HG02798 (cell line): Measurements from ENCODE around the gene ABHD16A.

Experiments used
- ATAC-seq: cut with Tn5 transposase; IDR thresholded peaks from one replicate; pipeline ENCODE4 v1.9.1; 2021; ENCODE audit warnings: mild to moderate bottlenecking; ENCODE audit not compliant: unreplicated experiment, poor library complexity

Gene ABHD16A

GRCh38 chr6:31702819-31703716, at the start of gene ABHD16A:
Gene ABHD16A (minus strand): TSS chr6:31703324. CDS start chr6:31703281, 43 bp downstream.
- ATAC-seq: peak; percentile 93

GRCh38 chr6:31752739-31753319, 49.7 kb upstream of the ABHD16A start:
- no peak for ATAC-seq

GRCh38 chr6:31750411-31751022, 47.4 kb upstream of the ABHD16A start:
- ATAC-seq: no peak

GRCh38 chr6:31749301-31750036, 46.3 kb upstream of the ABHD16A start:
- no peak for ATAC-seq

- ATAC-seq: no peak
These were observed 41.3 kb upstream of the ABHD16A start for GRCh38 chr6:31744422-31744821.

- no peak for ATAC-seq
These were observed 39.8 kb upstream of the ABHD16A start for GRCh38 chr6:31742894-31743293.

- ATAC-seq: no peak
These were observed 38.7 kb upstream of the ABHD16A start for GRCh38 chr6:31741815-31742214.

- peak; percentile 0 for ATAC-seq
These were observed 37.5 kb upstream of the ABHD16A start for GRCh38 chr6:31740397-31741223.

GRCh38 chr6:31739639-31740396, 36.7 kb upstream of the ABHD16A start, which contains the start of gene MSH5:
Gene MSH5 (plus strand): TSS chr6:31740005. CDS start chr6:31740467, 462 bp downstream.
- ATAC-seq: peak; percentile 88

- ATAC-seq: peak; percentile 22
These were observed 35.2 kb upstream of the ABHD16A start for GRCh38 chr6:31737991-31738979.

GRCh38 chr6:31737315-31737990, 34.3 kb upstream of the ABHD16A start:
- ATAC-seq: no peak

- ATAC-seq: no peak
These were observed 33.7 kb upstream of the ABHD16A start for GRCh38 chr6:31736768-31737314.

- no peak for ATAC-seq
These were observed 33.1 kb upstream of the ABHD16A start, which contains the start of gene CLIC1 for GRCh38 chr6:31736021-31736767. Gene CLIC1 (minus strand): TSS chr6:31736530. CDS start chr6:31736300, 230 bp downstream.

- no peak for ATAC-seq
These were observed 31.8 kb upstream of the ABHD16A start for GRCh38 chr6:31734821-31735406.

GRCh38 chr6:31734247-31734820, 31.2 kb upstream of the ABHD16A start:
- ATAC-seq: no peak
